H1 (cell line): Measurements from ENCODE around the gene AHRR.

Source experiments
- CTCF ChIP-seq, 3 experiments: IDR thresholded peaks; 1 replicate in 2 of 3; 2 replicates in 1 of 3; pipeline versions ENCODE4 v1.5.1 to v1.6.1; 2011; ENCODE audit warnings: low read length in 3 of 3, mild to moderate bottlenecking in 3 of 3, inconsistent platforms in 2 of 3, low read depth in 1 of 3, moderate library complexity in 1 of 3; ENCODE audit not compliant: insufficient read depth in 1 of 3; ENCODE audit errors: control extremely low read depth in 1 of 3
- EP300 ChIP-seq, 2 experiments: IDR thresholded peaks; 1 replicate in 1 of 2; 2 replicates in 1 of 2; pipeline ENCODE4 v1.6.1; 2011 to 2012; ENCODE audit warnings: low read depth in 2 of 2, low read length in 2 of 2, mild to moderate bottlenecking in 2 of 2, borderline replicate concordance in 1 of 2, inconsistent platforms in 1 of 2, moderate library complexity in 1 of 2
- KDM1A ChIP-seq: fragments of 200-600, 300-600 bp; sonication (generic); IDR thresholded peaks from 2 replicates; pipeline ENCODE4 v1.7.1; 2016; ENCODE audit warnings: mild to moderate bottlenecking, low read length, borderline replicate concordance

- no peak for TF ChIP-seq KDM1A
- TF ChIP-seq EP300 (IDR thresholded peaks at IDR 0.05; ENCODE audit: borderline replicate concordance in 1 of 2, low read depth in 2 of 2, low read length in 2 of 2): no peak
- TF ChIP-seq CTCF (IDR thresholded peaks at IDR 0.05; ENCODE audit: control extremely low read depth in 1 of 3, insufficient read depth in 1 of 3, low read depth in 1 of 3, low read length in 3 of 3): no peak
Observed at GRCh38 chr5:478369-478981, 157.0 kb downstream of the AHRR start.
